Germinal center (tissue), 1 donor: ENCODE data around the gene RAB11FIP2.
"Not testable (repeated sequence)": the region's sequence is repeated elsewhere in the genome, so short reads cannot be mapped to it uniquely, and the experiment has no call there.

Experiments used
- DNase-seq: peaks from one replicate; pipeline ENCODE4 v3.0.0; 2012; ENCODE audit warnings: mixed read lengths, low spot score

Gene RAB11FIP2

GRCh38 chr10:118046395-118047156 lies at the start of gene RAB11FIP2:
Gene RAB11FIP2, minus strand, starts transcription at chr10:118046941. Its CDS starts 778 bp downstream, at chr10:118046163.
- peak; percentile 96 for DNase-seq

- DNase-seq = no peak
Observed at GRCh38 chr10:118096022-118096421, 49.3 kb upstream of the RAB11FIP2 start.

- DNase-seq = no peak
Observed at GRCh38 chr10:118092209-118092608, 45.5 kb upstream of the RAB11FIP2 start.

- no peak for DNase-seq
Observed at GRCh38 chr10:118080817-118081216, 34.1 kb upstream of the RAB11FIP2 start.

- no peak for DNase-seq
Observed at GRCh38 chr10:118076705-118077104, 30.0 kb upstream of the RAB11FIP2 start.

- no peak for DNase-seq
Observed at GRCh38 chr10:118072840-118073239, 26.1 kb upstream of the RAB11FIP2 start.

GRCh38 chr10:118067389-118067788 lies 20.6 kb upstream of the RAB11FIP2 start:
- not testable (repeated sequence) for DNase-seq

- no peak for DNase-seq
Observed at GRCh38 chr10:118062798-118063238, 16.1 kb upstream of the RAB11FIP2 start.

GRCh38 chr10:118058371-118058770 lies 11.6 kb upstream of the RAB11FIP2 start:
- no peak for DNase-seq

- no peak for DNase-seq
Observed at GRCh38 chr10:118057361-118057760, 10.6 kb upstream of the RAB11FIP2 start.

- no peak for DNase-seq
Observed at GRCh38 chr10:118054383-118054782, 7.6 kb upstream of the RAB11FIP2 start.

- DNase-seq = no peak
Observed at GRCh38 chr10:118052816-118053215, 6.1 kb upstream of the RAB11FIP2 start.

GRCh38 chr10:118047880-118048279 lies 1.1 kb upstream of the RAB11FIP2 start:
- no peak for DNase-seq

GRCh38 chr10:118047157-118047719 lies 497 bp upstream of the RAB11FIP2 start:
- no peak for DNase-seq

GRCh38 chr10:118045837-118046394 lies 825 bp downstream of the RAB11FIP2 start:
- DNase-seq = peak; percentile 29

GRCh38 chr10:118045158-118045836 lies 1.4 kb downstream of the RAB11FIP2 start:
- DNase-seq = no peak

- no peak for DNase-seq
Observed at GRCh38 chr10:118042827-118043242, 3.9 kb downstream of the RAB11FIP2 start.

- DNase-seq = no peak
Observed at GRCh38 chr10:118042336-118042735, 4.4 kb downstream of the RAB11FIP2 start.

GRCh38 chr10:118041316-118041715 lies 5.4 kb downstream of the RAB11FIP2 start:
- no peak for DNase-seq

GRCh38 chr10:118036281-118036875 lies 10.4 kb downstream of the RAB11FIP2 start:
- DNase-seq = no peak

- no peak for DNase-seq
Observed at GRCh38 chr10:118035354-118036005, 11.3 kb downstream of the RAB11FIP2 start.

- no peak for DNase-seq
Observed at GRCh38 chr10:118034791-118035261, 11.9 kb downstream of the RAB11FIP2 start.
